HEK293T (cell line): ENCODE measurements around the gene ZFP62.

Source experiments
- CTCF ChIA-PET: fragments of 350-600 bp; formaldehyde crosslinking; extraction: SDS; loops from one replicate; lab custom pipeline; 2021; ENCODE audit warnings: antibody characterized with exemption, inconsistent platforms; lab: Yijun Ruan, JAX
- POLR2A ChIA-PET: fragments of 350-600 bp; formaldehyde crosslinking; extraction: SDS; loops from one replicate; lab custom pipeline; 2020; ENCODE audit warnings: antibody characterized with exemption, inconsistent platforms; lab: Yijun Ruan, JAX
- DNase-seq: peaks from one replicate; pipeline ENCODE4 v3.0.0; 2012; ENCODE audit warnings: mixed read lengths; ENCODE audit errors: extremely low spot score
- ARNT ChIP-seq: fragments of 450-650 bp; IDR thresholded peaks from 2 replicates; pipeline ENCODE4 v1.6.1; 2017; ENCODE audit warnings: mild to moderate bottlenecking
- BHLHE40 ChIP-seq: fragments of 450-650 bp; IDR thresholded peaks from 2 replicates; pipeline ENCODE4 v1.6.1; 2016; ENCODE audit warnings: mild to moderate bottlenecking, moderate library complexity, borderline replicate concordance
- CTBP1 ChIP-seq: fragments of 450-650 bp; IDR thresholded peaks from 2 replicates; pipeline ENCODE4 v1.6.1; 2016; ENCODE audit warnings: borderline replicate concordance
- ELF4 ChIP-seq: fragments of 450-650 bp; IDR thresholded peaks from 2 replicates; pipeline ENCODE4 v1.6.1; 2017; ENCODE audit warnings: antibody characterized with exemption
- FOXA1 ChIP-seq: fragments of 450-650 bp; IDR thresholded peaks from 2 replicates; pipeline ENCODE4 v1.6.1; 2016; ENCODE audit warnings: mild to moderate bottlenecking
- FOXK2 ChIP-seq: fragments of 450-650 bp; IDR thresholded peaks from 2 replicates; pipeline ENCODE4 v1.6.1; 2016; ENCODE audit warnings: mild to moderate bottlenecking
- FOXM1 ChIP-seq: fragments of 450-650 bp; IDR thresholded peaks from 2 replicates; pipeline ENCODE4 v1.6.1; 2017; ENCODE audit warnings: mild to moderate bottlenecking, borderline replicate concordance
- HDGF ChIP-seq: fragments of 450-650 bp; IDR thresholded peaks from 2 replicates; pipeline ENCODE4 v1.6.1; 2017; ENCODE audit warnings: antibody characterized with exemption, borderline replicate concordance
- L3MBTL2 ChIP-seq: fragments of 450-650 bp; conservative IDR thresholded peaks from 2 replicates; pipeline ENCODE4 v1.6.1; 2016; ENCODE audit warnings: mild to moderate bottlenecking
- LEF1 ChIP-seq: fragments of 450-650 bp; IDR thresholded peaks from 2 replicates; pipeline ENCODE4 v1.6.1; 2017; ENCODE audit warnings: mild to moderate bottlenecking, borderline replicate concordance
- NFRKB ChIP-seq: fragments of 450-650 bp; IDR thresholded peaks from 2 replicates; pipeline ENCODE4 v1.6.1; 2016; ENCODE audit warnings: mild to moderate bottlenecking, moderate library complexity
- SP1 ChIP-seq: fragments of 450-650 bp; IDR thresholded peaks from 2 replicates; pipeline ENCODE4 v1.6.1; 2017
- SUZ12 ChIP-seq: fragments of 450-650 bp; IDR thresholded peaks from 2 replicates; pipeline ENCODE4 v1.6.1; 2016; ENCODE audit warnings: mild to moderate bottlenecking
- TARDBP ChIP-seq: fragments of 450-650 bp; IDR thresholded peaks from 2 replicates; pipeline ENCODE4 v1.6.1; 2016
- ZNF384 ChIP-seq: fragments of 450-650 bp; IDR thresholded peaks from 2 replicates; pipeline ENCODE4 v1.6.1; 2016
- TF ChIP-seq, protein P1 (sequence below): fragments of 450-650 bp; IDR thresholded peaks from 2 replicates; pipeline ENCODE4 v1.6.1; 2016

Gene ZFP62

GRCh38 chr5:180853121-180853847 lies 7.8 kb downstream of the ZFP62 start:
- POLR2A ChIA-PET: interaction anchor here (1.0 kb wide), 1 partner anchor 43 kb away, joined by 4 read pairs; no protein-coding TSS in a partner anchor
- TF ChIP-seq NFRKB: no peak
- TF ChIP-seq CTBP1: no peak
- no peak for TF ChIP-seq ARNT
- TF ChIP-seq ZNF384: no peak
- TF ChIP-seq LEF1: no peak
- TF ChIP-seq TARDBP: no peak
- TF ChIP-seq BHLHE40: no peak
- no peak for TF ChIP-seq FOXM1
- no peak for TF ChIP-seq SP1
- no peak for TF ChIP-seq FOXA1
- no peak for TF ChIP-seq FOXK2
- TF ChIP-seq ELF4: no peak
- no peak for TF ChIP-seq SUZ12
- TF ChIP-seq HDGF: no peak
- TF ChIP-seq, protein P1, sequence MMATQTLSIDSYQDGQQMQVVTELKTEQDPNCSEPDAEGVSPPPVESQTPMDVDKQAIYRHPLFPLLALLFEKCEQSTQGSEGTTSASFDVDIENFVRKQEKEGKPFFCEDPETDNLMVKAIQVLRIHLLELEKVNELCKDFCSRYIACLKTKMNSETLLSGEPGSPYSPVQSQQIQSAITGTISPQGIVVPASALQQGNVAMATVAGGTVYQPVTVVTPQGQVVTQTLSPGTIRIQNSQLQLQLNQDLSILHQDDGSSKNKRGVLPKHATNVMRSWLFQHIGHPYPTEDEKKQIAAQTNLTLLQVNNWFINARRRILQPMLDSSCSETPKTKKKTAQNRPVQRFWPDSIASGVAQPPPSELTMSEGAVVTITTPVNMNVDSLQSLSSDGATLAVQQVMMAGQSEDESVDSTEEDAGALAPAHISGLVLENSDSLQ: no peak
- no peak for TF ChIP-seq L3MBTL2

GRCh38 chr5:180852495-180852894 lies 8.6 kb downstream of the ZFP62 start:
- ChIA-PET POLR2A (interaction anchor here (1.0 kb wide), 1 partner anchor 42 kb away, joined by 4 read pairs; no protein-coding TSS in a partner anchor), CTCF (no interaction called here)
- no peak for DNase-seq
- TF ChIP-seq ELF4 (no peak), SUZ12 (no peak), BHLHE40 (no peak), NFRKB (no peak), LEF1 (no peak)
- TF ChIP-seq, protein P1: no peak

More at GRCh38 chr5:180853121-180853847, 7.8 kb downstream of the ZFP62 start:
- CTCF ChIA-PET: no interaction called here
- no peak for DNase-seq

DNA sequence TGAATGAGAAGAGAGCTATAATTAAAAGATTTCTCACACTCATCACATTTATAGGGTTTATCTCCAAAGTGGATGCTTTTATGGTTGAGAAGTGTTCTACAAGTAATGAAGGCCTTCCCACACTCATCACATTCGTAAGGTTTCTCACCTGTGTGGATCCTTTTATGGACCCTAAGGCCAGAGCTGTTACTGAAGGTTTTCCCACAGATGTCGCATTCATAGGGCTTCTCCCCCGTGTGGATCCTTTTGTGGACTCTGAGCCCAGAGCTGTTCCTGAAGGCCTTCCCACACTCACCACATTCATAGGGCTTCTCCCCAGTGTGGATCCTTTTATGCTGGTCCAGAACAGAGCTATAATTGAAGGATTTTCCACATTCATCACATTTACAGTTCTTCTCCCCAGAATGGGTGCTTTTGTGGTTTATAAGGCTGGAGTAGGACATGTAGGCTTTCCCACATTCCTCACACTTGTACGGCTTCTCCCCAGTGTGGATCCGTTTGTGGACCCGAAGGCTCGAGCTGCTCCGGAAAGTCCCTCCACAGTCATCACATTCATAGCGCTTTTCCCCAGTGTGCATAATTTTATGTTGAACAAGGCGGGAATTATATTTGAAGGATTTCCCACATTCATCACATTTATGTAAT lies 10.5 kb downstream of the ZFP62 start:
- CTCF ChIA-PET: no interaction called here

GRCh38 chr5:180849827-180850226 lies 11.2 kb downstream of the ZFP62 start:
- 0 out of 2 replicates have a peak, but pooled peaks have one; percentile 8 for TF ChIP-seq L3MBTL2
- TF ChIP-seq ARNT: no peak
- no peak for TF ChIP-seq TARDBP
- TF ChIP-seq BHLHE40: no peak
- ChIA-PET CTCF (no interaction called here), POLR2A (interaction anchor here (1.2 kb wide), 1 partner anchor 11 kb away, joined by 3 read pairs; no protein-coding TSS in a partner anchor)
- no peak for DNase-seq

More for the DNA sequence above, 10.5 kb downstream of the ZFP62 start:
- DNase-seq: no peak
- TF ChIP-seq HDGF (no peak), ARNT (no peak), SP1 (no peak), FOXM1 (no peak), LEF1 (no peak), SUZ12 (no peak), NFRKB (no peak), ZNF384 (no peak), CTBP1 (no peak), TARDBP (no peak), FOXA1 (no peak)
- TF ChIP-seq, protein P1: no peak
- POLR2A ChIA-PET: interaction anchor here (1.2 kb wide), 1 partner anchor 10 kb away, joined by 3 read pairs; no protein-coding TSS in a partner anchor

- TF ChIP-seq CTBP1 (no peak), L3MBTL2 (no peak), ZNF384 (no peak), ARNT (no peak), FOXA1 (no peak), FOXK2 (no peak), HDGF (no peak), ELF4 (no peak), FOXM1 (no peak)
- ChIA-PET CTCF (no interaction called here), POLR2A (interaction anchor here (1.9 kb wide), 1 partner anchor 12 kb away, joined by 4 read pairs; the partner anchor contains the start of gene ZFP62)
Measured at GRCh38 chr5:180848878-180849277, 12.2 kb downstream of the ZFP62 start.

DNA sequence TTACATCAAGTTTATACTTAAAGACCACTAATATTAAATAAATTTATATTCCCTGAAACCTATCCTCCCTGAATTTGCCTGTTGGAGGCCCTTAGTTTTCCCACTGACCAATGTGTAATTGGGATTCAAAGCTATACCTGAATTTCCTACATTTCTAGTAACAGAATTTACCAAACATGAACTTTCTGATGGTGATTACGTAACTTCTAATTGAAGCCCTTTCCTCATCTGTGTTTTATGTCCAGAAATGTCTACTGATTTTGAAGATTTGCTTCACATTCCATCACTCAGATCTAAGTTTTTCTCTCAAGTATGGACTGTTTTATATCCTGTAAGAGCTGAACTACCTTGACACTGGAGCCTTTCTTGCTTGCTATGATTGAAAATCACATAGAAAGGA lies 12.8 kb downstream of the ZFP62 start:
- POLR2A ChIA-PET: interaction anchor here (1.9 kb wide), 1 partner anchor 13 kb away, joined by 4 read pairs; the partner anchor contains the start of gene ZFP62
- no peak for TF ChIP-seq L3MBTL2
- TF ChIP-seq TARDBP: no peak
- no peak for TF ChIP-seq CTBP1
- no peak for TF ChIP-seq LEF1
- no peak for TF ChIP-seq FOXA1
- TF ChIP-seq ELF4: no peak
- TF ChIP-seq BHLHE40: no peak
- no peak for TF ChIP-seq ZNF384
- TF ChIP-seq FOXM1: no peak
- no peak for TF ChIP-seq NFRKB
- TF ChIP-seq FOXK2: no peak
- no peak for TF ChIP-seq ARNT
- CTCF ChIA-PET: no interaction called here
- no peak for DNase-seq

More at GRCh38 chr5:180848878-180849277, 12.2 kb downstream of the ZFP62 start:
- DNase-seq: no peak
